Epidermal melanocyte (primary cell): ENCODE results near the gene WAS.

ENCODE experiments used
- DNase-seq: peaks from one replicate; pipeline ENCODE4 v3.0.0; 2011; ENCODE audit warnings: low spot score; ENCODE audit not compliant: insufficient read length

Gene WAS

DNA sequence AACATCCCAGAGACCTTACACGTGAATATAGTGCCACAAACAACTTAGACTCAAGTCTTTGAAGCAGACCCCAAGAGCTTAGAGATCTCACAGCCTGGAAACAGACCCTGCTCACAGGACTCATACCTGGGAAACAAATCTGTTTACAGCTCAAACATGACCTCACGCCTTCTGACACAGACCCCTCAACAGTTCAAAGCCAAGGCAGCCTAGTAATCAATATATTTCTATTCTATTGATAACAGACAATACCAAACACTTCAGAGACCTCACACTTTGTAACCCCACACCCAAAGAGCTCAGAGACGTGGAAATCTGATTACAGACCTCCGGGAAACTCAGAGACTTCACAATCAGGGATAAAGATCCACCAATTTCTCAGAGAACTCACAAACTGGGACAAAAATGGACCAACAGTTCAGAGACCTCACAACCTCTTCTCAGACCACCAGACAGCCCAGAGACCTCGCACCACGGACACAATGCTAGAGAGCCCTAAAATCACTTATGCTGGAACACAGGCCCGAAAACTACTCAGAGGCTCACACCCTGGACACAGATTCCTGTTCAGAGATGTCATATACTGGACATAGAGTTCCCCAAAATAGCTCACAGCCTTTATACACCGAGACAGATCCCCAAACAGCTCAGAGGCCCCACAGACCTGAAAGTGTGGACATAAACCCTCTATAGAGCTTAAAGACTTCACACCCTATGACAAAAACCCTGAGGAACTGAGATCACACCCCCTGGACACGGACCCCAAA is 27.7 kb downstream of the WAS start:
- DNase-seq: no peak

DNA sequence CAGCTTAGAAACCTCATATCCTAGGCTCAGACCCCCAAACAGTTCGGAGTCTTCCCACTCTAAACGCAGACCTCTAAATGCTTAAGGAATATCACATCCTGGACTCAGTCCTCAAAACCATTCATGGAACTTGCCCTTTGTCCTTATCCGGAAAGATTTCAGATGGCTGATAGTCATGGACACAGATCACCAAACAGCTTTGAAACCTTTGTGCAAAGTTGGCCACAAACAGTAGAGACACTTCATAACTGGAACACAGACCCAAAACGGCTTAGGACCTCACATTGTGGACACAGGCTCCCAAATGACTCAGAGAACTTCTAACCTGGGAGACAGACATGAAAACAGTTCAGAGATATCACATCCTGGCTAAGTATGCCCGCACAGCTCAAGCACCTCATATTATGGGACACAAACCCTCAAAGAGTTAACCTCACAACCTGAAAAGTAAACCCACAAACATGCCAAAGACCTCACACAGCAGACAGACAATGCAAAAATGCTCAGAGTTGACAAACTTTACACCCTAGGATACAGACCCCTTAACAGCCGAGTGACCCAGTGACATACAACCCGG is 28.4 kb downstream of the WAS start:
- no peak for DNase-seq

DNA sequence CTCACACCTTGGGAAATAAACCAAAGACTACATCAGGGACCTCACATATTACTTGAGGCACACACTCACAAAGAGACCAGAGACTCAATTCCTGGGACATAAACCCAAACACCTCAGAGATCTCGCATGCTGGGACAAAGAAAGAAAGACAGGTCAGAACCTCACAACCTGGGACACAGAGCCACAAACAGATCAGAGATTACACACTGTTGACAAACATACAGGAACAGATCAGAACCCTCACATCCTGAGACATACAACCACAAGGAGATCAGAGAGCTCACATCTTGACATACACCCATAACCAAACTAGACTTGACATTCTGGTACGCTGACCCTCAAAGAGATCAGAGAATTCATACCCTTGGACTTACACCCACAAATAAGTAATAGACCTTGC is 30.2 kb downstream of the WAS start:
- no peak for DNase-seq

DNA sequence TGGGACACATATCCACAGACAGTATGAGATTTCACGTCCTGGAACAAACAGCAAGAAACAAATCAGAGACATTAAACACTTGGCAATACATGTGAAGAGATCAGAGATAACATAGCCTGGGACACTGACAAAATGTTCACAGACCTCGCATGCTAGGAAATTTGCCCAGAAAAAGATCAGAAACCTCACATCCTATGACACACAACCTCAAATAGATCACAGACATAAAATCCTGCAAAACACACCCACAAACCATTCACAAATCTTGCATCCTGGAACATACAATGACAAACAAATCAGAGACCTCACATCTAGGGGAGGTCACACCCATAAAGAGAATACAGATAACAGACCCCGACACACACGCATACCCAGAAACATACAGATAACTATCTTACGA is 31.0 kb downstream of the WAS start:
- no peak for DNase-seq

DNA sequence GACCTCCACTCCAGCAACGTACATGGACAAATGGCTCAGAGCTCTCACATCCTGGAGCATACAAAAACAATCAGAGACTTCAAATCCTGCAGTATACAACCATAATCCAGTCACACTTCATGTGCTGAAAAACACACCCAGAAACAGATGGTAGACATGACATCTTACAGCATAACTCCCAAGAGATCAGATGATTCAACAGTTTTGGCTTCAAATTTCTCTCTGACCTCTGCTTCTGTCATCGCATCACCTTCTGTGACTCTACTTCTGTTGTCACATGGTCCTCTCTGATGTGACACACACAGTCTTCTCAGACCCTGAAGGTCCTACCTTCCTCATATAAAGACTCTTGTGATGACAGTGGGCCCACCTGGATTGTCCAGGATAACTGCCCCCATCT is 31.5 kb downstream of the WAS start:
- DNase-seq: no peak

DNA sequence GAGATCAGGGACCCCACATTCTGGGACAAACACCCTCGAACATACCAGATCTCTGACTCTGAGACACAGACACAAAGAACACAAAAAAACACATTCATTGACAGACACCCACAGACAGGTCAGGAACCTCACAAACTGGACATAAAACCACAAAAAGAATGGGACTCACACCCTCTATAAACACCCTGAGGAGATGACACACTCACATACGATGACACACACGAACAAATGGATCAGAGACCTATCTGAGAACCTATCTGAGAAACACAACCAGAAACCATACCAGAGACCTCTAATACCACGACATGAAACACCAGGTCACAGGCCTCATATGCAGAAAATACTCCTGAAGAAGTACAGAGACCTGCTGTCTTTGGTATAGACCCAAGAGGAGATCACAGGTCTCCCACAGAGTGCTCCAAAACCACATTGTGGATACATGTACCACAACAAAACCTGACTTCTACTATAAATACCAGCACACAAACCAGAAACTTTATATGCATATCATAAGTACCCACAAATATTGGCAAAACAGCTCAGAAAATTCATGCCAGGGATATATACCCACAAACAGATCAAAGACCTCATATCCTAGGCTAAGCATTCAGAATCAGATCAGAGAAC is 32.4 kb downstream of the WAS start:
- no peak for DNase-seq

DNA sequence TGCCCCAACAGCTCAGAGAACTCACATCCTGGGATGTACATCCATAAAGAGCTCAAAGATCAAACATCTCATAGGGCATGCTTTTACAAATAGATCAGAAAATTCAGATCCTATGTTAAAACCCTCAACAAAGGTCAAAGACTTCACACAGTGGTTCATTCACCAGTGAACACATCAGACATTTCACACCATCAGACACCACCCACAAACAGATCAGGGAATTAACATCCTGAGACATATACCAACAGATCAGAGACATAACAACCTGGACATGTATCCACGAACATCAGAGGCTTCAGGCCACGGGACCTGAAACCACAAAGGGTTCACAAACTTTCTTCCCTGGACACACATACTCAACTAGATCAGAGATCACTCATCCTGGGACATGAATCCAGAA is 36.4 kb downstream of the WAS start:
- DNase-seq: no peak

DNA sequence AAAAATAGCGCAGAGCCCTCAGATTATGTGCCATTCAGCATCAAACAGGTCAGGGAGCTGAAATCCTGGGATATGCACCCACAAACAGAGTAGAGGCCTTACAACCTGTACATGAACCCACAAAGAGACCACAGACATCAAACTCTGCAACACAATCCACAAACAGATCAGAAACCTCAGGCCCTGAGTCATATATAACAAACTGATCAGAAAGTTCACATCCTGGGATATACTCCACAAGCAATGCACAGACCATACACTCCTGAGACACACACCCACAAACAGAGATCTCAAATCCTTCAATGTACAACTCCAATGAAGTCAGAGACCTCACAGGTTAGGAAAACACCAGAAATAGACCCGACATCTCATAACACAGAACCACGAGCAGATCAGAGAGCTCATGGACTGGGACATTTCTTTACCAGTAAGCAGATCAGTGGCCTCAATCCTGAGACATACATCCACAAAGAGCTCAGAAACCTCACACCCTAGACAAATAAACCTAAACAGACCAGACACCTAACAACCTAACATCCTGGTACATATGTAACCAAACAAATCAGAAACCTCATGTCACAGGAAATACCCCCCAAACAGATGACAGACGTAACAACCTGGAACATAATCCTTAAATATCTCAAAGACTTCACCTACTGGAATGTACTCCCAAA is 37.1 kb downstream of the WAS start:
- no peak for DNase-seq

DNA sequence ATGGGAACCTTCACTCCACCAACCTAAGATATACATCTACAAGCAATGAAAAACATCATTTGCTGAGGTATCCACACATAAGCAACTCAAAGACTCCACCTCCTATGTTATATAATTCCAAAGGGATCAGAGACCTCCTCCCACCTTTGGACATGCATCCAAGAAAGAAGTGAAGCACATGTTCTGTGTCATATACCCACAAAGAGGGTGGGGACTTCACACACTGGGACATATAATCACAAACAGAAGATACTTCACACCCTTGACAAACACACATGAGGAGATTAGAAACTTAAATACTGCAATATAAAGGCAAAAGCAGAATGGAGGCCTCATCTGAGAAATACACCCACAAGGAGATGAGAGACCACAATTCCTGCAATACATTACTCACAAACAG is 38.3 kb downstream of the WAS start:
- no peak for DNase-seq

DNA sequence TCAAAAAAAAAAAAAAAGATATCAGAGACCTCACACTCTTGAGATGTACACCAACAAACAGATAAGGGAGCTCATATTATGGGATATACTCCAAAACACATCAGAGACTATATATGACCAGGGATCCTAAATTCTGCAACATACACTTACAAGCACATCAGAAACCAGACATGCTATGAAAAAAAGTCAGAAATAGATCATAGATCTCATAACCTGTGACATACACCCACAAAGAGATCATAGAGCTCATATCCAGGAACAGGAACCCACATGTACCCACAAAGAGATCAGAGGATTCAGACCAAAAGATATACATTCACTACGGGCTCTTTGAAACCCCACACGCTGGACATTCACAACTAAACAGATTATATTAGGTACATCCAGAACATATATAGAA is 43.0 kb downstream of the WAS start:
- no peak for DNase-seq

DNA sequence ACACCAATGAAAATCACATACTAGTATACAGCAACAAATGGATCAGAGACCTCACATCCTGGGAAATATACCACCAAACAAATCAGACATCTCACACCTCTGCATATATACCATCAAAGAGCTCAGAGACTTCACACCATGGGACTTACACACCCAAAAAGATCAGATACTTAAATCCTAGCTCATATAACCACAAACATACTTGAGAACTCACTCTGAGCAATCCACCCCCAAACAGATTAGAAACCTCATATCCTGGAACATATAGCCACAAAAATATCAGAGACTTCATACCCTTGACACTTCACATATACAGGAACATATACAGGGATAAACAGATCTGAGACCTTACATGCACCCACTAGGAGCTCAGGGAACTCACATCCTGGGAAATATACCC is 45.1 kb downstream of the WAS start:
- DNase-seq: no peak

DNA sequence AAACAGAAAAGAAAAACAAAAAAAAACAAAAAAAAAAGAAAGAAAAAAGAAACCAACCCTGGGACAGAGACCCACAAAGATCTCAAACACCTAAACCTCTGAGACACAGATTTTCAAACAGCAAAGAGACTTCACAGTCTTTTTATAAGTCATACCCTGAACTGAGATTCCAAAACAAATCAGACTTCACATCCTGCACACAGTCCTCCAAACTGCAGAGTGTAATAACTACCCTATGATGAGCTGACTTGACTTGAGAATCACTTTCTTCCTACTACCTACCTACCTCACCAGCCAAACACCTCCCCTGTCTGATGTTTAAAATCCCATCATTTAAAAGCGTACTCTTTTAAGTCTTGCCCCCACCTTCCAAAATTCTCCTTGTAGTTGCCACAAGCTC is 52.7 kb downstream of the WAS start:
- no peak for DNase-seq

DNA sequence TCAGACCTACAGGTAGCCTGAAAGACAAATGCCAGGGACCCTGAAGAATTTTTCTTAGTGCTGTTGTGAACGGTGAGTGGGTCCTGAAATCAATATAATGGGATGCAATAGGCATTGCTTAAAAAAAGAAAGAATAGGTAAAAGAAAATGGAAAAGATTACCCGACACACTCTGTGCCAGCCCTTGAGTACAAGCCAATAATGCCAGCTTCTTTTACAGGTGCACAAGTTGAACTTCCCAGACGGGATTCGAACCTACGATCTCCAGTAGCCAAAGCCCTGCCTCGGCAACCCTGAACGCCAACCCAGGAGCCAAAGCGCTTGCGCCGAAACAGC is 53.2 kb downstream of the WAS start:
- DNase-seq: no peak

DNA sequence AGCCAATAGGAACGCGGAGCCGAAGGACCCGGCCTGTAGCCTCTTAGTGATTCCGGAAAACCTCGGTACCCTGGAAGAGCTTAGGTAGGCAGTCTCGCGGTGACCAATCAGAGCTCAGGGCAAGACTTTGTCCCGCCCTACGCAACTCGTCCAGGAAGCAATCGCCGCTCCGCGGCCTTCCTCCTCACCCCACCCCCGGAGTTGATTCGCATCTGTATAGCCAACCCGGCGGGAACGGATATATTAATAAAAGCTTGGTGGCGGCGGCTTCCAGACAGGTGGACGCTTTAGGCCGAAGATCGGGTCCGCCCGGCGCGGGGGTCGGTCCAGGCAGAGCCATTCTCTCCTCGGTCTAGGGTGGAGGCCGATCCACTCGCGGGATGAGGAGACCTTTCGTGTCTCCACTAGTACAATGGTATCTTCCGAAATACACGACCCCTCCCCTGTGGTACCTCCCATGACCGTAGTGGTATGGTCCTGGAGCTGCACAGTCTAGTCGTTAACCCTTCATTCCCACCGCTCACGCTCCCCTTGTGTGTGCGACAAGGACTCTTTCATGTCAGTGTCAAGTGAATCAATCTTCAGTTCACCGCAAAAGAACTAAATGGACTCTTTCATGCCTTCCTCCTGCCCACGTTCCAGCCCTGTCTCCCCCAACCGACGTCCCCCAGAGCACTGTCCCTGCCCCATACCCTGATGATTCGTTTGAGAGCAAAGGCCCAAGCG is 53.8 kb downstream of the WAS start:
- peak; percentile 78 for DNase-seq

DNA sequence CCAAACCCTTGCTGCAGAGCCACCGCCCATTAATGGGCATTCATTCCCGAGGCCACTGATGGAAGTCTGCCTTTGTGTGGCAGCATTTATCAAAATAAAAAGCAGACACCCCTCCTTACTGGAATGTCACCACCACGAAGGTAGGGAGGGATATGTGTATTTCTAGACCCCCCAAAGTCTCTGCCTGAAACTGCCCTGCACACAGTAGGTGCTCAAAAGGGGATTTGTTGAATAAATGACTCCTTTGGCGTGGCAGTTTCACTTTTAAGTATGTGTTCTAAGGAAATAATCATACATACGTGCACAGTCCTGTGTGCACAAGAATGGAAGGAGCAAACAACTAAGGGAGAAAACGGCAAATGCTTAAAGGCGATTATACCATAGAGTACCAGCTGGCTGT is 54.3 kb downstream of the WAS start:
- DNase-seq: no peak
